ENCODE data around the gene TTLL5.

The TTLL5 gene

GRCh38 chr14:75794615-75795038 is 133.6 kb downstream of the TTLL5 start:
- peak; percentile 70 for DNase-seq (ENCODE audit: low read depth)

DNA sequence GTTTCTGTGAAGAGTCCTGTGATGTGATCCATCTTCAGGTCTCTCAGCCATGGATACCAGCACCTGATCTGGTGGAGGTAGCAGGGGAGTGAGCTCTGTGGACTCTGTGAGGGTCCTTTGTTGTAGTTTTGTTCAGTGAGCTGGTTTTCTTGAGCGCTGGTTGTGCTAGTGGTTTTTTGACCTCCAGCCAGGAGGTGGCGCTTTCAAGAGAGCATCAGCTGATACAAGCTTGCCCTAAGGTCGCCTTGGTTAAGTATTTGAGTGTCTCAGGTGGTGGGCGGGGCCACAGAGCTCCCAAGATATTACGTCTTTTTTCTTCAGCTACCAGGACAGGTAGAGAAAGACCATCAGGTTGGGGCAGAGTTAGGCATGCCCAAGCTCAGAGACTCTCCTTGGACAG is 139.7 kb downstream of the TTLL5 start:
- DNase-seq (ENCODE audit: low read depth), result no peak

GRCh38 chr14:75802486-75802885 is 141.4 kb downstream of the TTLL5 start:
- no peak for DNase-seq (ENCODE audit: low read depth)

DNA sequence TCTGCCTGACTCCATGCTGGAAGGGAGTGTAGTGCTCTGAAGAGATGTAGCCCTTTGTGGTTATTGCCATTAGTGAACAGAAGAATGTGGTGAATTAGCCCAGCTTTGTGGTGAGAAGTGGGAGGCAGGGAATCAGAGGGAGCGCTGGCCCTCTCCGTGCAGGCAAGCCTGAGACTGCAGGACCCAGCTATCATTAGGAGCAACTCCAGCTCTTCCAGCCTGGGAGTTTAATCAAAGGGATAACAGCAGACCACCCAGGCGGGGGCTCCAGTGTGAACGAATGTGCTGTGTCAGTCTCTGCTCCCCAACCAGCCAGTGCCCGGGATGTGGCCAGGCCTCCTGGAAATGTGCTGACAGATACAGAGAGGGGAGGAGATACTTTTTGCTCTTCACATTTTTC is 142.7 kb downstream of the TTLL5 start:
- DNase-seq (ENCODE audit: low read depth), result no peak

DNA sequence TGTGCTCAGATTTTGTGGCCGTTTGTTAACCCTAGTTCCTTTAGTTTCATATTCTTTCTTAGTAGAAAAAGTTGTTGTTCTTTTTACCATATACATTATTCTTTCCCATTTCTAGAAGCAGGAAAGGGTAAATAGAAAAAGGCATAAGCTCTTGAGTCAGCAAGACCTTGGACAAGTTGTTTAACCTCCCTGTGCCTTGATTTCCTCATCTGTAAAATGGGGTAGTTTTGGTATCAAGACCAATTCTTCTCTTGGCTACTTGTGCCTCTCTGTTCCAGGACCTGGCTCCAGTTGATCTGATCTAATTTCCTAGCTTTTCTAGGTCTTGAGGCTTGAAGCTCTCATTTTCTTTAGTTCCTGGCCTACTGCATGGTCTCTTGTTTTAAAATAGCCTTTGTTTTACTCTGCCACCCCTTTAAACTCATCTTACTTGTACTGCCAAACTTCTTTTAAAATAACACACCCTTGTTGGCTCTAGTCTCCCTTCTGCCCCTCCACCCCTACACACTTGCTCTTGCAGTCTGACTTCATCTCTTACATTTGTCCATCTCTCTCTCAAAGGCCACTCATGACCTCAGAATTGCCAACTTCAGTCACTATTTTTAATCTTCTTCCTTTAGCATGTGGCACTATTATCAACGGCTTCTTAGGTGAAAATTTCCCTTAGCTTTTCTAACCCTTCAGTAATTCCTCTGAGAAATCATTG is 143.7 kb downstream of the TTLL5 start:
- DNase-seq (ENCODE audit: low read depth), result no peak

GRCh38 chr14:75805646-75806045 is 144.6 kb downstream of the TTLL5 start:
- no peak for DNase-seq (ENCODE audit: low read depth)

- no peak for DNase-seq (ENCODE audit: low read depth)
These were observed 145.3 kb downstream of the TTLL5 start for GRCh38 chr14:75806352-75806832.

GRCh38 chr14:75807667-75808360 is 146.8 kb downstream of the TTLL5 start:
- DNase-seq (ENCODE audit: low read depth), result no peak

DNA sequence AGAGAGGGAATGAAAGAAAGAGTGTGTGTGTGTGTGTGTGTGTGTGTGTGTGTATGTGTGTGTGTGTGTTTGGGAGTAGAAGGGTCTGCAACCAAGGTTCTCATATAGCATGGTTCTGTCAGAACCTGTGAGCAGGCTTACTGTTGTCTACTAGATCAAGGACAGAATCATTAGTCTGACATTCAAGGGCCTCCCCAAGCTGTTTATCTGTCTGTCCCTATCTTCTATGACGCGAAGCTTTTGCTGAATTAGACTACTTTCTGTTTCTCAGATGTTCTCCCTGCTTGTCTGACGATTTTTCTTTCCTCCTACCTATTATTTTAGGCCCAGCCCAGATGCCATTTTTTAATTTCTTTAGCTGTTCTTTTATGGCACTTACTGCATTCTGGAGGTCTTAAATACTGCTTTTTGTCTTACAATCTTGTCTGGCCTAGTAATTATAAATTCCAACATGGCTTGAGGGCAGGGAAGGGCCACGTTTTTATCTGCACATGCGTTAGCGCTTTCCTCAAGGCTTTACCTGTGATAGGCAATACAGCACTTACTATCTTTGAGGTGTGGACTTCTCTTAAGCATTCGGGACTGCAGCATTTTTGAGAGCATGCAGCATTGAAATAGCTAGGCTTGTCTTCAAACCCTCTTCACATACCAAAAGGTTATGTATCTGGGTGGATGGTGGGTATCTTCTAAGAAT is 150.2 kb downstream of the TTLL5 start:
- DNase-seq (ENCODE audit: low read depth), result no peak

GRCh38 chr14:75811872-75812499 is 150.9 kb downstream of the TTLL5 start:
- DNase-seq (ENCODE audit: low read depth), result no peak

DNA sequence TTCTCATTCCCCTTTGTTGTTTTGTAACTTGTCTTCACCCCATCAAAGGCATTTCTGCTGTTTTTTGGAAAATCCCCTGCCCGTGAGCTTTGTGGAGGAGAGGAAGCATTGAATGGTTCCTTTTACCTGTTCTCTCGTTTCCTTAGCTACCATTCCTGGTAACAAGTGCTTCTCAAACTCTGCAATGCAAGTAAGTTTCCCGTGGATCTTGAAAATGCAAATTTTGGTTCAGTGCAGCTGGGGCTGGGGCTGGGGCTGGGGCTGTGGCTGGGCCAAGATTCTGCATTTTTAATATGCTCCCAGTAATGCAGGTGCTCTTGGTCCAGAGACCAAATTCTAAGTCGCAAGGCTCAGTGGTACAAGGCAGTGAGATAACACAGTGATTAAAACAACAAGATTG is 151.6 kb downstream of the TTLL5 start:
- no peak for DNase-seq (ENCODE audit: low read depth)

DNA sequence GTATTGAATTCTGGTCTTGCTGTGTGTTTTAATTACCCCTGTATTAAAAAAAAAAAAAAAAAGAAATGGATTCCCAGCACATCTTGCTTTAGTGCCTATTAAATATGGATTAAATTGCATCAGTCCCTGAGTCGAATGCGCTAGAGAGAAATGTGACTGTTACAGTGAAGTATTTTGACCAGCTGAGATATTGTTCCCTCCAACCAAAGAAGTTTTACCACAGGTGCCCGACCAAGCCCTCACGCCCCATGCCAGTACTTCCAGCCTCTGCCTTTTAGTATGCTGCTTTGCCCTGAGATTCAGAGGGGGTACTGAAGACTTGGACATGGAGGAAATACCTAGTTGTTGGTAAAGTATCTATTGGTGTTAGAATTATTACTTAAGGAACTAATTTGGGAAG is 159.7 kb downstream of the TTLL5 start:
- no peak for DNase-seq (ENCODE audit: low read depth)

- DNase-seq (ENCODE audit: low read depth), result peak; percentile 36
These were observed 160.9 kb downstream of the TTLL5 start for GRCh38 chr14:75821831-75822521.

- DNase-seq (ENCODE audit: low read depth), result peak; percentile 73
These were observed 161.6 kb downstream of the TTLL5 start for GRCh38 chr14:75822522-75823141.

- DNase-seq (ENCODE audit: low read depth), result peak; percentile 30
These were observed 162.3 kb downstream of the TTLL5 start for GRCh38 chr14:75823334-75823733.

DNA sequence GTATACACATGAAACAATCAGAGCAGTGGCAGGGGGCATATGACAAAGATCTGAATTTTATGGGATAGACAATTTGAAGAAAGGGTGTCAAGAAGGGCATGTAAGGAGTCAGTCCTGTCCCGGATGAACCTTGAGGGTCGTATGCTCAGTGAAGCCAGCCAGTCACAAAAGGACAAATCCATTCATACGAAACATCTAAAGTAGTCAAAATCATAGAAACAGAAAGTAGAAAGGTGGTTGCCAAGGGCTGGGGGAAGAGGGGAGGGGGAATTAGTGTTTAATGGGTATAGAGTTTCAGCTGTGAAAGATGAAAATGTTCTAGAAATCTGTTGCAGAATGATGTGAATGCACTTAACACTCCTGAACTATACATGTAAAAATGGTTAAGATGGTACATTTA is 163.3 kb downstream of the TTLL5 start:
- peak; percentile 44 for DNase-seq (ENCODE audit: low read depth)

GRCh38 chr14:75825147-75825592 is 164.1 kb downstream of the TTLL5 start:
- DNase-seq (ENCODE audit: low read depth), result peak; percentile 91

DNA sequence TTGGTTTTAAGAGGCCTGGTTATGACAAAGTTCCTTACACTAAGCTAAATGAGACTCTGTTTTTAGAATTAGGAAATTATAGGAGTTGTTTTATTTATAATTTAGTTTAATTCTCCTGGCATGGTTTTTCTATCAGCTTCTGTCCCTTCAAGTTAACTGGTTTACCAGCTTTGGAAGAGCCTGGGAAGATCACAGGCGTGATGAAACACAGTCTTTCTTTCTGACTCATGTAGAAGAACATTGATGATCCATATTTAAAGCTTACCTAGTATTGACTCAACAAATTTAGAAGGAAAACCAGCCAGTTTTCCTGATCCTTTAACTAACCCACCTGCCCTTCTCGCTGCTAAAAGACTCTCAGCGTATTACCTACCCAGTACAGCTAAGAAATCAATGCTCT is 165.6 kb downstream of the TTLL5 start:
- DNase-seq (ENCODE audit: low read depth), result peak; percentile 37

- DNase-seq (ENCODE audit: low read depth), result no peak
These were observed 166.3 kb downstream of the TTLL5 start for GRCh38 chr14:75827331-75827730.

DNA sequence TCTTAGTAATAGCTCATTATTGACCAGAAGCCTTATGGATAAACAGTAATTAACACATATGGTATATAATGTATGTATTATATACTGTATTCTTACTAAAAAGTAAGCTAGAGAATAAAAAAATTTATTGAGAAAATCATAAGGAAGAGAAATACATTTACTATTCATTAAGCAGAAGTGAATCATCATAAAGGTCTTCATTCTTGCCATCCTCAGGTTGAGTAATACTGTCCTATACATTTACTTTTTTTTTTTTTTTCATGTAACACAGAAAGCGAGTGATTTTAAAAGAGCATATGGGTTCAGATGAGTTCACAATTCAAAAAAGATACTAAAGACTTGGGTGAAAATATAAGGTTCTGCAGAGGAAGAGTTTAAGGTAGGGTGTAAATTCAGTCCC is 168.3 kb downstream of the TTLL5 start:
- DNase-seq (ENCODE audit: low read depth), result no peak

- DNase-seq (ENCODE audit: low read depth), result peak; percentile 79
These were observed 170.4 kb downstream of the TTLL5 start for GRCh38 chr14:75831455-75831854.
